ENCODE results near the gene RNF224.

DNA sequence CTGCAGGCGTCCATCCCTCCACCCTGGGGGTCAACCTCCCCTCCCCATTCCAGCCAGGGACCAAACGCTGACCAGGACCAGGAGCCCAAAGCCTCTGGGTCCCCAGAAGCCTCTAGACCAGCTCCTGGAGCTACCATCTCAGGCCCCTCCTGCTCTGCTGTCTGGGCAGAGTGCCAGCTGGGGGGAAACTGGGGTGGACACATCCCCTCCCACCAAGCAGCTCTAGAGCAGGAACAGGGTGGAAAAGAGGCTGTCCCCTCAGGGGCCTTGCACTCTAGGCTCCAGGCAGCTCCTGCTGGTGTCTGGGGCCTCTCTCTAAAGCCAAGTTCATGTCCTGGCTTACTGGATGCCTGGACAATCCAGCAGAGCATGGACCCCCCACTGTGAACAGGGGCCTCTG lies 34.4 kb upstream of the RNF224 start:
- TF ChIP-seq SIN3A (IDR thresholded peaks at IDR 0.05; ENCODE audit: low read depth, low read length) (no peak), SMC3 (IDR thresholded peaks at IDR 0.05; ENCODE audit: borderline replicate concordance, low read length) (no peak), GATAD2B (conservative IDR thresholded peaks at IDR 0.05; ENCODE audit: low read depth) (no peak), RAD21 (IDR thresholded peaks at IDR 0.05; ENCODE audit: insufficient read depth, low read depth, low read length) (no peak), JUND (IDR thresholded peaks at IDR 0.05; ENCODE audit: low read depth, low read length) (no peak), POLR2A (IDR thresholded peaks at IDR 0.05; ENCODE audit: low read depth, low read length) (no peak; the same call in 1 of the 2 replicates), CHD4 (IDR thresholded peaks at IDR 0.05) (no peak), EZH2 (IDR thresholded peaks at IDR 0.05; ENCODE audit: borderline replicate concordance, control insufficient read depth, low read depth, low read length) (no peak), BACH1 (IDR thresholded peaks at IDR 0.05; ENCODE audit: borderline replicate concordance) (no peak)
- TF ChIP-seq, protein P1, sequence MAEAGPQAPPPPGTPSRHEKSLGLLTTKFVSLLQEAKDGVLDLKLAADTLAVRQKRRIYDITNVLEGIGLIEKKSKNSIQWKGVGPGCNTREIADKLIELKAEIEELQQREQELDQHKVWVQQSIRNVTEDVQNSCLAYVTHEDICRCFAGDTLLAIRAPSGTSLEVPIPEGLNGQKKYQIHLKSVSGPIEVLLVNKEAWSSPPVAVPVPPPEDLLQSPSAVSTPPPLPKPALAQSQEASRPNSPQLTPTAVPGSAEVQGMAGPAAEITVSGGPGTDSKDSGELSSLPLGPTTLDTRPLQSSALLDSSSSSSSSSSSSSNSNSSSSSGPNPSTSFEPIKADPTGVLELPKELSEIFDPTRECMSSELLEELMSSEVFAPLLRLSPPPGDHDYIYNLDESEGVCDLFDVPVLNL (IDR thresholded peaks at IDR 0.05; ENCODE audit: low read depth, low read length) = no peak
- TF ChIP-seq, protein P2, sequence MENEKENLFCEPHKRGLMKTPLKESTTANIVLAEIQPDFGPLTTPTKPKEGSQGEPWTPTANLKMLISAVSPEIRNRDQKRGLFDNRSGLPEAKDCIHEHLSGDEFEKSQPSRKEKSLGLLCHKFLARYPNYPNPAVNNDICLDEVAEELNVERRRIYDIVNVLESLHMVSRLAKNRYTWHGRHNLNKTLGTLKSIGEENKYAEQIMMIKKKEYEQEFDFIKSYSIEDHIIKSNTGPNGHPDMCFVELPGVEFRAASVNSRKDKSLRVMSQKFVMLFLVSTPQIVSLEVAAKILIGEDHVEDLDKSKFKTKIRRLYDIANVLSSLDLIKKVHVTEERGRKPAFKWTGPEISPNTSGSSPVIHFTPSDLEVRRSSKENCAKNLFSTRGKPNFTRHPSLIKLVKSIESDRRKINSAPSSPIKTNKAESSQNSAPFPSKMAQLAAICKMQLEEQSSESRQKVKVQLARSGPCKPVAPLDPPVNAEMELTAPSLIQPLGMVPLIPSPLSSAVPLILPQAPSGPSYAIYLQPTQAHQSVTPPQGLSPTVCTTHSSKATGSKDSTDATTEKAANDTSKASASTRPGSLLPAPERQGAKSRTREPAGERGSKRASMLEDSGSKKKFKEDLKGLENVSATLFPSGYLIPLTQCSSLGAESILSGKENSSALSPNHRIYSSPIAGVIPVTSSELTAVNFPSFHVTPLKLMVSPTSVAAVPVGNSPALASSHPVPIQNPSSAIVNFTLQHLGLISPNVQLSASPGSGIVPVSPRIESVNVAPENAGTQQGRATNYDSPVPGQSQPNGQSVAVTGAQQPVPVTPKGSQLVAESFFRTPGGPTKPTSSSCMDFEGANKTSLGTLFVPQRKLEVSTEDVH (IDR thresholded peaks at IDR 0.05; ENCODE audit: low read depth, partially characterized antibody) = no peak
- TF ChIP-seq, protein P3, sequence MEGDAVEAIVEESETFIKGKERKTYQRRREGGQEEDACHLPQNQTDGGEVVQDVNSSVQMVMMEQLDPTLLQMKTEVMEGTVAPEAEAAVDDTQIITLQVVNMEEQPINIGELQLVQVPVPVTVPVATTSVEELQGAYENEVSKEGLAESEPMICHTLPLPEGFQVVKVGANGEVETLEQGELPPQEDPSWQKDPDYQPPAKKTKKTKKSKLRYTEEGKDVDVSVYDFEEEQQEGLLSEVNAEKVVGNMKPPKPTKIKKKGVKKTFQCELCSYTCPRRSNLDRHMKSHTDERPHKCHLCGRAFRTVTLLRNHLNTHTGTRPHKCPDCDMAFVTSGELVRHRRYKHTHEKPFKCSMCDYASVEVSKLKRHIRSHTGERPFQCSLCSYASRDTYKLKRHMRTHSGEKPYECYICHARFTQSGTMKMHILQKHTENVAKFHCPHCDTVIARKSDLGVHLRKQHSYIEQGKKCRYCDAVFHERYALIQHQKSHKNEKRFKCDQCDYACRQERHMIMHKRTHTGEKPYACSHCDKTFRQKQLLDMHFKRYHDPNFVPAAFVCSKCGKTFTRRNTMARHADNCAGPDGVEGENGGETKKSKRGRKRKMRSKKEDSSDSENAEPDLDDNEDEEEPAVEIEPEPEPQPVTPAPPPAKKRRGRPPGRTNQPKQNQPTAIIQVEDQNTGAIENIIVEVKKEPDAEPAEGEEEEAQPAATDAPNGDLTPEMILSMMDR (IDR thresholded peaks at IDR 0.05 in 2 of 3, conservative IDR thresholded peaks at IDR 0.05 in 1 of 3; ENCODE audit: control insufficient read depth in 2 of 3, extremely low read depth in 1 of 3, insufficient read depth in 1 of 3, low read depth in 3 of 3, low read length in 3 of 3) = no peak

Measured in GM12878 (cell line).